ENCODE results near the gene SPNS2.

- TF ChIP-seq CTCF (IDR thresholded peaks at IDR 0.05 in 2 of 3, conservative IDR thresholded peaks at IDR 0.05 in 1 of 3; ENCODE audit: control insufficient read depth in 2 of 3, extremely low read depth in 1 of 3, insufficient read depth in 1 of 3, low read depth in 3 of 3, low read length in 3 of 3) (no peak), ATF7 (IDR thresholded peaks at IDR 0.05; ENCODE audit: low read depth) (no peak), BCL3 (IDR thresholded peaks at IDR 0.05; ENCODE audit: borderline replicate concordance, insufficient read depth, low read depth, low read length, poor library complexity, severe bottlenecking) (no peak), GABPA (IDR thresholded peaks at IDR 0.05; ENCODE audit: low read depth) (no peak), EP300 (IDR thresholded peaks at IDR 0.05; ENCODE audit: borderline replicate concordance in 1 of 2, control insufficient read depth in 1 of 2, low read depth in 2 of 2, low read length in 2 of 2) (no peak), NFIC (IDR thresholded peaks at IDR 0.05; ENCODE audit: low read depth, low read length) (no peak), BCLAF1 (IDR thresholded peaks at IDR 0.05) (no peak), ZNF274 (IDR thresholded peaks at IDR 0.05; ENCODE audit: insufficient read depth, insufficient read length) (no peak), HDAC6 (IDR thresholded peaks at IDR 0.05; ENCODE audit: unreplicated experiment) (no peak), TAF1 (IDR thresholded peaks at IDR 0.05; ENCODE audit: borderline replicate concordance, low read depth, low read length) (no peak)
Measured at GRCh38 chr17:4560421-4560820, 61.7 kb downstream of the SPNS2 start, which contains the start of gene GGT6.
